Bronchial epithelial cell (primary cell): Measurements from ENCODE around the gene TMEM97. TPM values are rescaled to one million over a fixed set of nuclear protein-coding genes. Genes with fewer than 3 reads are reported as not detected.

Source experiments
- DNase-seq: peaks from one replicate; pipeline ENCODE4 v3.0.0-alpha.2; 2010; ENCODE audit warnings: low read depth
- FAIRE-seq: peaks from 2 replicates; lab custom pipeline; 2011; peaks lifted over from hg19 to GRCh38; lab: Jason Lieb, UNC
- H3K27me3 ChIP-seq: 2 replicates; pipeline ENCODE4 v1.5.1; 2011; ENCODE audit warnings: low read length; ENCODE audit not compliant: control insufficient read depth, insufficient read depth
- H3K36me3 ChIP-seq: 2 replicates; pipeline ENCODE4 v1.5.1; 2011; ENCODE audit warnings: low read length; ENCODE audit not compliant: control insufficient read depth, insufficient read depth
- H3K4me3 ChIP-seq: 2 replicates; pipeline ENCODE4 v1.5.1; 2011; ENCODE audit warnings: mild to moderate bottlenecking, low read depth, low read length, control low read depth
- CTCF ChIP-seq: IDR thresholded peaks from 2 replicates; pipeline ENCODE4 v1.5.1; 2011; ENCODE audit warnings: mild to moderate bottlenecking, moderate library complexity, low read length, control low read depth, inconsistent platforms; ENCODE audit not compliant: insufficient read depth, severe bottlenecking
- total RNA-seq: library from RNA; depleted of rRNA; stranded (reverse); fragments of >200 nt; gene quantifications from 2 replicates; pipeline ENCODE4 v1.2.1, GENCODE V29; 2014

The TMEM97 gene
- total RNA-seq, 1 donor from 2014 or later = 8.2 TPM

- no peaks in the 10 kb centered on the region for H3K36me3 ChIP-seq
- FAIRE-seq (no peak), DNase-seq (no peak)
- peaks cover 17% of the 10 kb centered on the region for H3K27me3 ChIP-seq
- no peak for TF ChIP-seq CTCF
- peak within 1 kb of the TSS; percentile 10 for H3K4me3 ChIP-seq
These were observed 52.5 kb downstream of the TMEM97 start, which contains the start of gene SARM1 for GRCh38 chr17:28371245-28372202. Gene SARM1, plus strand, starts transcription at chr17:28371694. Its CDS starts 339 bp downstream, at chr17:28372033.

GRCh38 chr17:28372203-28372944, 53.4 kb downstream of the TMEM97 start:
- FAIRE-seq (no peak), DNase-seq (no peak)
- Histone ChIP-seq H3K4me3 (no peak overlapping the region), H3K36me3 (no peaks in the 10 kb centered on the region), H3K27me3 (peaks cover 17% of the 10 kb centered on the region)
- no peak for TF ChIP-seq CTCF

GRCh38 chr17:28372945-28373274, 53.9 kb downstream of the TMEM97 start:
- peaks cover 17% of the 10 kb centered on the region for H3K27me3 ChIP-seq
- TF ChIP-seq CTCF = no peak
- FAIRE-seq = no peak
- H3K4me3 ChIP-seq = no peak overlapping the region
- no peaks in the 10 kb centered on the region for H3K36me3 ChIP-seq
- no peak for DNase-seq

Other genes starting within 250 kb of the TMEM97 start
- 37.8 and 43.7 TPM in 2 replicates for gene IFT20, start 16.3 kb downstream of the TMEM97 start, total RNA-seq
- 29.0 and 40.7 TPM in 2 replicates for gene TNFAIP1, start 16.6 kb downstream of the TMEM97 start, total RNA-seq
- gene POLDIP2, start 38.3 kb downstream of the TMEM97 start, total RNA-seq = 59.8 and 67.5 TPM in 2 replicates
- gene SEBOX, start 46.0 kb downstream of the TMEM97 start, total RNA-seq = not detected in 2 replicates
- gene VTN, start 51.1 kb downstream of the TMEM97 start, total RNA-seq = under 0.01 TPM in 2 replicates
- 0.26 and 0.53 TPM in 2 replicates for gene SARM1, start 52.5 kb downstream of the TMEM97 start, total RNA-seq
- gene SLC46A1, start 87.0 kb downstream of the TMEM97 start, total RNA-seq = 1.9 and 5.0 TPM in 2 replicates
- not detected in 2 replicates for gene SLC13A2, start 154.4 kb downstream of the TMEM97 start, total RNA-seq
- 0.38 TPM in 1 of 2 replicates, not detected in the other for gene FOXN1, start 187.1 kb downstream of the TMEM97 start, total RNA-seq
- gene UNC119, start 233.4 kb downstream of the TMEM97 start, total RNA-seq = 21.9 and 22.8 TPM in 2 replicates